ENCODE results near the gene ANO6.

The ANO6 gene

DNA sequence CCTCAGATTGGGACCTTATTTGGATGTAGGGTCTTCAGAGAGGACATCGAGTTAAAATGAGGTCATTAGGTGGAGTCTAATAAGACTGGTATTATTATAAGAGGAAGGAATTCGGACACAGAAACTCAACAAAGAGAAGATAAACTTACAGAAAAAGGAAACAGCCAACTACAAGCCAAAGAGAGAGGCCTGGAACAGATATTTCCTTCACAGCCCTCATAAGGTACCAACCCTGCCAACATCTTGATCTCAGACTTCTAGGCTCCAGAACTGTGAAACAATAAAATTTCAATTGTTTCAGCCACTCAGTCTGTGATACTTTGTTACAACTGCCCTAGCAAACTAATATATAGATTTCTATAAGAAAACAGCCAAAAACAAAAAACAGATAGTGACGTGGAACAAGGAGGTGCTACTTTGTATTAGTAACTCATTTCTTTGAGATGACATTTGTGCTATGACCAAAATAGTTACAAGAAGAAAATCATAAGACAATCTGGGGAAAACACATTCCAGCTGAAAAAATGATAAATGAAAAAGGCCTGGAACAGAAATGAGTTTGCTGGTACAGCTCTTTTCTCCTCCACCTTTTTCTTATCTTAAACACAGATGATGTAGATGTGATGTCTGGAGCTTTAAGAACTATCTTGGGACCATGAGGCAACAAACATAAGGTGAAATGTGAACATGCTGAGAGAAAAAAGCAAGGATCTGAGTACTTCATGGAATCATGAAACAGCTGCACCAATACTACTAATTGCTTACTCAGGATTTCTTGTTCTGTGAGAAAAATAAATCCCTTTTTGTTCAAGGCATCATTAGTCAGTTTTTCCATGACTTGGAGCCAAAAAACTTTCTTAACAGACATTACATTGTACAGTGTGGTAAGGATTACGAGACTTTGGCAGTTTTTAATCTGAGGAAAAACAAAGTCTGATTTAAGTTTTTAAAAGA is 243.2 kb downstream of the ANO6 start:
- DNase-seq = no peak
- in situ Hi-C loops (cut with HindIII; ENCODE audit: low pct_ligation_motif_present, low pct_unique_long_range_greater_than_20kb, low sequenced_read_pairs) = no loop called here

DNA sequence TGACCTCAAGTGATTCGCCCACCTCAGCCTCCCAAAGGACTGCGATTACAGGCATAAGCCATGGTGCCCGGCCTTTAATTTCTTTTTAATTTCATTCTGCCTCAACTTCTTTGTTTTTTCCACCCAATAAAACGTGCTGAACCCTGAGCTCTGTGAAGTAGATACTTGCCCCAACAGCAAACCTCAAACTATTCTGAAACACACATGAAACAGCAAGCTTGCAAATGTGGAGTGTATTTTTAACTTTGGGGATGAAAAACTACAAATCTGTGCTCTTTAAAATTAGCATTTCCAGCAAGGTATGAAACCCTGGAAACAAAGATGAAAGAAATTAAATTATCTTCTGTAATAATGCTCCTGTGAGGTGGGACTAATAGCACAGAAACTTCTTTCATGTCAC is 246.6 kb downstream of the ANO6 start:
- in situ Hi-C loops (cut with HindIII; ENCODE audit: low pct_ligation_motif_present, low pct_unique_long_range_greater_than_20kb, low sequenced_read_pairs) = no loop called here
- no peak for DNase-seq

DNA sequence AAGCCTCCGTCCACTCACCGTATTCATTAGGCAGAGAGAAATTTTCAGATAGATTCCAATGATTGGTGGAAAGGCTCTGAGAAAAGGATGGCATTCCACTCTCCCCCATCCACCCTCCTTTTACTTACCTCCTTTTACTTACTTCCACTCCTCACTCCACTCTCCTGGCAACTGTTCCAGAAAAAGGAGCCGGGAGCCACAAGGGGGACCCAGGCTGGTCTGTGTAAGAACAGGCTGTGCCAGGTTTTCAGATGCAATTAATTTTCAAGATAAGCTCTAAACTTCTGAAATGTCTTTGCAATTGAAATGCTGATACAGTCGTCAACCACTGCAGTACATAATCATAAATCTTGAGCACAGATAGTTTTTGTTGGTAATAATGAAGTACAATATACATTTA is 248.8 kb downstream of the ANO6 start:
- in situ Hi-C loops (cut with HindIII; ENCODE audit: low pct_ligation_motif_present, low pct_unique_long_range_greater_than_20kb, low sequenced_read_pairs) = no loop called here
- DNase-seq = no peak

DNA sequence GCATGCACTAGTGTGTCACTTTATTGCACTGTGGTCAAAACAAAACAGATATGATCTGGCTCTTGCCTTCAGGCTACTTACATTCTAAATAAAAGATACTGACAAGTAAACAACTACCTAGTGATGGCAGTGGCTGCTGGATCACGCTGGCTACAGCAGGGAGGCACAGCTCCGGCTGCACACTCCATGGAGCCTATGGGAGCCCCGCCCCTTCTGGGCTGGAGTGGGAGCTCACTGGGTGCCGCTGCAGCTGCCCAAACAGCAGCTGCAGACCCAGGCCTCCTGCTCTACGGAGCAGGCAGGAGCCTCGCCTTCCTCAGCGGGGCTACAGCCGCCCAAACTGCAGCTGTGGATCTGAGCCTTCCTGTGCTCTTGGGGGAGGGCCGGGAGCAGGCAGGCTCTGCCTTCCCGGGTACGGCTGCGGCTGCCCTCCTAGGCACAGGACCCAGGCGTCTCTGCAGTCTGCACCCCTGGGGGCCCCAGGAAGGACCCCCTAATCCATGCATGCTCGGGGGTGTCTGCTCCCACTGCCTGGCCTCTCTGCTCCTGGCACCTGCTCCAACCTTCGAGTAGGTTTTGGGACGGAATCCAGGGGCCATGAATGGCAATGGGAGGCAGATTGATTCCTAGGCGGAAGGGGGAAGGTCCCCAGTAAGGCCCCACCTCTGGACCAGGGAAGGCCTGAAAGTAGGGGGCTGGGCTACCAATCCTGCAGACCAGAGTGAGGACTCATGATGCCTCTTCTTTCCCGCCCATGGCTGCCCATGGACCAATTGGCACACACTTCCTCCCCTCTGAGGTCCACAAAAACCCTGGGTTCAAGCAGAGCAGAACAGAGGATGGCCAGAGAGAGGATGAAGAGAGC is 253.1 kb downstream of the ANO6 start:
- in situ Hi-C loops (cut with HindIII; ENCODE audit: low pct_ligation_motif_present, low pct_unique_long_range_greater_than_20kb, low sequenced_read_pairs) = no loop called here
- no peak for DNase-seq

DNA sequence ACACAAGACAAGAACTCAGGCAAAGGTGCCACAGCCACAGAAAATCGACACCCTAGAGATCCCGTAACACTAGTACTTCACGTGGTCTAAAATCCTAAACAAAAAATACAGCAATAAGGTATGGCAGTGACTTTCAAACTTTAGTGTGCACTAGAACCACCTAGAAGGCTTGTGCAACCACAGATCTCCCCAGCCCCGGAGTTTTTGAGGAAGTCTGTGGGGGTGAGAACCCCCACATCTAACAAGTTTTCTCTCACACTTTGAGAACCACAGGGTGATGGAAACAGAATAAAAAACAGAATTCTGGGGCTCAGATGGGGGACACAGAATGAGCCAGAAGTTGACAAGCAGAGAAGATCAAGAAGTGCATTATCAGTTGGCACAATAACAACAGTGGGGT is 254.0 kb downstream of the ANO6 start:
- no peak for DNase-seq
- in situ Hi-C loops (cut with HindIII; ENCODE audit: low pct_ligation_motif_present, low pct_unique_long_range_greater_than_20kb, low sequenced_read_pairs) = no loop called here

DNA sequence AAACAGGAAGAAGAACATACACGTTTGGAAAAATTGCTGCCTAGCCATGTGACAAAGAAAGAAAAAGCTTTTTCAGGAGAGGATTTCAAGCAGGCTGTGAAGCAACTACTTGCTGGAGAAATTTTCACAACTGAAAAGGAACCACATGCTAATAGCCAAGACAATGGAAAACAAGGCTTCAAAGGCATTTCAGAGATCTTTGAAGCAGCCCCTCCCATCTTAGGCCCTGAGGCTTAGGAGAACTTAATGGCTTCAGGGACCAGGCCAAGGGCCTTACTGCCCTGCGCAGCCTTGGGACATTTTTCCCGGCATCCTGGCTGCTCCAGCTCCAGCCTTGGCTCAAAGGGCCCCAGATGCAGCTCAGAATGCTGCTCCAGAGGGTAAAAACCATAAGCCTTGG is 257.7 kb downstream of the ANO6 start:
- no peak for DNase-seq
- in situ Hi-C loops (cut with HindIII; ENCODE audit: low pct_ligation_motif_present, low pct_unique_long_range_greater_than_20kb, low sequenced_read_pairs) = no loop called here

DNA sequence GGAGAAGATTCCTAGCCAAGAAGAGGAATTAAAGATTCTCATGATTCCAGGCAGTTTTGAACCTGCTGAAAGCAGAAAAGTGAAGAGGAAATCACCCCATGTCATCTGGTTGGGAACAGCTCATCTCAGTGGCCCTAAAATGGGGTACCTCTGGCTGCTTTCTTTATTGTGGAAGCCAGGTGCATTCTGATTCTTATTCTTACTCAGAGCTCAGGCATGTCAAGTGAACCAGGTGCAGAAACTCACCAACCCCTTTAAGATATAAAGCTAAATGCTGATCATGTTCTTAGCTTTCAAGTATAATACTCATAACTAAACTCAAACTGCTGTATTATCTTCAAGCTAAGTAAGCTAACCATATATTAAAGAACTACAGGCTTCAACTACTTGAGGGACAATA is 259.7 kb downstream of the ANO6 start:
- in situ Hi-C loops (cut with HindIII; ENCODE audit: low pct_ligation_motif_present, low pct_unique_long_range_greater_than_20kb, low sequenced_read_pairs) = no loop called here
- DNase-seq = no peak

DNA sequence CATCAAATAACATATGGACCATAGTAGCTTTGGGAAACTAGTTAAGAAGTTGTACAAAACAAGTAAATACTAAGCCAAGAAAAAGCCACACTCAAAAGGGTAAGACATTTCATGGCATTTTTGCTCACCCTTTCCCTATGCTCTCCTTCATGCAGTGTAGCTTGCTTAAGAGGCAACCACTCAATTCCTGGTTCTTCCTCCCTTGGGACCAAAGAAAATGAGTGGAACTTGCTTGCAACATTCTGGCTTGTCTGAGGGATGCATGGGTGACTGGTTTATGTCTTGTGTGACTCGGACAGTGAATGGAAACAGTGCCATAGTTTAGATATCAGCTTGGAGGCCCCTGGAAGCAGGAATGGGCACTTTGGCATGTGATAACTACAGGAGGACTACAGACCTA is 261.6 kb downstream of the ANO6 start:
- in situ Hi-C loops (cut with HindIII; ENCODE audit: low pct_ligation_motif_present, low pct_unique_long_range_greater_than_20kb, low sequenced_read_pairs) = no loop called here
- no peak for DNase-seq

DNA sequence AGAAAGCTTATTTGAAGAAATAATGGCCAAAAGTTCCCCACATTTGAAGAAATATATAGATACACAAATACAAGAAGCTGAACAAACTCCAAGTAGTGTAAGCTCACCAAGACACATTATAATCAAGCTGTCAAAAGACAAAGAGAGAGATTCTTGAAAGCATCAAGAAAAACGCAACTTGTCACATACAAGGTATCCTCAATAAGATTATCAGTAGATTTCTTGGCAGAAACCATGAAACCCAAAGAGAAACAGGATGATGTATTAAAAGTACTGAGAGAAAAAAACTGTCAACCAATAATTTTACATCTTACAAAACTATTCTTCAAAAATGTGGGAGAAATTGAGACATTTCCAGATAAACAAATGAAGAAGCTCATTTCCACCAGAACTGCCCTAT is 263.0 kb downstream of the ANO6 start:
- in situ Hi-C loops (cut with HindIII; ENCODE audit: low pct_ligation_motif_present, low pct_unique_long_range_greater_than_20kb, low sequenced_read_pairs) = no loop called here
- DNase-seq = no peak

- DNase-seq = no peak
- in situ Hi-C loops (cut with HindIII; ENCODE audit: low pct_ligation_motif_present, low pct_unique_long_range_greater_than_20kb, low sequenced_read_pairs) = no loop called here
Observed at GRCh38 chr12:45481746-45482145, 265.9 kb downstream of the ANO6 start.

GRCh38 chr12:45483571-45483970 is 267.7 kb downstream of the ANO6 start:
- DNase-seq = no peak
- in situ Hi-C loops (cut with HindIII; ENCODE audit: low pct_ligation_motif_present, low pct_unique_long_range_greater_than_20kb, low sequenced_read_pairs) = no loop called here
